ENCODE data around the gene ASB16.

The ASB16 gene

DNA sequence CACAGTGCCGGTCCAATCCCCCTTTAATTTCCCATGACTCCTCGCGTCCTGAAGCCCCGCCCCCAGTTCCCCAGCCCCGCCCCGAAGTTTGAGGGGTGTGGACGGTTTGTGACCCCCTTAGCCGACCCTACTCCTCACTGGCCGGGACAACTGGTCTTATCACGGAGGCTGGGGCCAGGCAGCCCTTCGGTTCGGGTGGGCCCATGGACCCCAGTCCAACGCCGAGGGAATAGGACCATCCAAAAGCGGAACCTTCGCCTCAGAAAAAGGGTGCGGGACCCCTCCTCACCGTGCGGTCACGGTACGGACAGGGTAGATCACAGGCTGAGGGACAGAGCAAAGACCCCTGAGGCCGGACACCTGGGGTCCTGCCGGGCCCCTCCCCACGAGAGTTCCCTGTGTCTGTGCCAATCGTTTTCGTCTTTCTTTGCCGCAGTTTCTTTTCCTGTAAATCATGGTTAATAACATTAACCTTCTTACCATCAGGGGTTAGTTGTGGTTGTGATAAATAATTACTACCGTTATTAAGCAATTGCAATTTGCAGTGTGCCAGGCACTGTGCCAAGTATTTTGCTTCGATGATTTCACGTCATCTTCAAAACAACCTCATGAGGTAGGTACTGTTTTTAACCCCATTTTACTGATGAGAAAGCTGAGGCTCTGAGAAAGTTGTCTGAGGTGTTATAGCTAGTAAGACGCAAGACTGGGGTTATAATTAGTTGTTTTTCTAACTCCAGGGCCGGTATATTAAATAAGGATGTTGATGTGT is 16.8 kb downstream of the ASB16 start:
- H3K4me1 ChIP-seq (ENCODE audit: control insufficient read depth in 2 of 2, insufficient read depth in 1 of 2, low read depth in 1 of 2, low read length in 2 of 2): peaks cover 0 to 7% of the 10 kb centered on the region in 2 donors
- peak overlapping the region; percentile 96 to 99 for H3K4me3 ChIP-seq (ENCODE audit: low read length in 2 of 2)
- H3K9ac ChIP-seq (ENCODE audit: low read depth, low read length, poor library complexity): peak overlapping the region; percentile 96
- peak overlapping the region; percentile 99 for H3K18ac ChIP-seq (ENCODE audit: low read length)
- no peak overlapping the region for H2BK15ac ChIP-seq (ENCODE audit: low read length)
- peak overlapping the region; percentile 94 for H2AFZ ChIP-seq (ENCODE audit: low read length)
- peak overlapping the region; percentile 83 for H3K27ac ChIP-seq (replicated peaks; ENCODE audit: low read length)
- H3K14ac ChIP-seq (ENCODE audit: low read length): peak overlapping the region; percentile 95
- H4K91ac ChIP-seq (ENCODE audit: low read depth, low read length, poor library complexity): no peak overlapping the region
- peak overlapping the region; percentile 31 for H4K8ac ChIP-seq (ENCODE audit: low read depth, low read length)
- H3K36me3 ChIP-seq (replicated peaks in 1 of 2; ENCODE audit: control insufficient read depth in 2 of 2, insufficient read depth in 2 of 2, low read length in 2 of 2): peaks cover 16 to 58% of the 10 kb centered on the region in 2 donors
- H3K27me3 ChIP-seq (ENCODE audit: control insufficient read depth in 3 of 3, insufficient read depth in 3 of 3, low read depth in 1 of 3, low read length in 3 of 3): no peaks in the 10 kb centered on the region
- no peak overlapping the region for H2BK12ac ChIP-seq (ENCODE audit: low read length)
- H2BK120ac ChIP-seq (ENCODE audit: low read depth, low read length): no peak overlapping the region
- H3K4ac ChIP-seq (ENCODE audit: low read length): no peak overlapping the region
- no peaks in the 10 kb centered on the region for H3K9me3 ChIP-seq (replicated peaks in 1 of 2; ENCODE audit: control insufficient read depth in 2 of 2, insufficient read depth in 1 of 2, low read depth in 1 of 2, low read length in 2 of 2)
- H3K79me1 ChIP-seq (ENCODE audit: low read depth, low read length): peaks cover 15% of the 10 kb centered on the region
- peak overlapping the region; percentile 89 for H3K23ac ChIP-seq (ENCODE audit: low read depth, low read length, poor library complexity)
- no CpG with 5 or more reads among the region's 32 CpGs for WGBS, 2 donors (ENCODE audit: extremely low coverage in 2 of 2, insufficient read length in 2 of 2, insufficient replicate concordance in 1 of 2)
- peak overlapping the region; percentile 95 for H3K4me2 ChIP-seq (ENCODE audit: insufficient read depth, low read length, poor library complexity, severe bottlenecking)
- no peak for DNase-seq (ENCODE audit: low spot score)
- peak overlapping the region; percentile 50 for H2AK5ac ChIP-seq (ENCODE audit: low read depth, low read length)
- H2BK5ac ChIP-seq (ENCODE audit: low read length): peak overlapping the region; percentile 33

DNA sequence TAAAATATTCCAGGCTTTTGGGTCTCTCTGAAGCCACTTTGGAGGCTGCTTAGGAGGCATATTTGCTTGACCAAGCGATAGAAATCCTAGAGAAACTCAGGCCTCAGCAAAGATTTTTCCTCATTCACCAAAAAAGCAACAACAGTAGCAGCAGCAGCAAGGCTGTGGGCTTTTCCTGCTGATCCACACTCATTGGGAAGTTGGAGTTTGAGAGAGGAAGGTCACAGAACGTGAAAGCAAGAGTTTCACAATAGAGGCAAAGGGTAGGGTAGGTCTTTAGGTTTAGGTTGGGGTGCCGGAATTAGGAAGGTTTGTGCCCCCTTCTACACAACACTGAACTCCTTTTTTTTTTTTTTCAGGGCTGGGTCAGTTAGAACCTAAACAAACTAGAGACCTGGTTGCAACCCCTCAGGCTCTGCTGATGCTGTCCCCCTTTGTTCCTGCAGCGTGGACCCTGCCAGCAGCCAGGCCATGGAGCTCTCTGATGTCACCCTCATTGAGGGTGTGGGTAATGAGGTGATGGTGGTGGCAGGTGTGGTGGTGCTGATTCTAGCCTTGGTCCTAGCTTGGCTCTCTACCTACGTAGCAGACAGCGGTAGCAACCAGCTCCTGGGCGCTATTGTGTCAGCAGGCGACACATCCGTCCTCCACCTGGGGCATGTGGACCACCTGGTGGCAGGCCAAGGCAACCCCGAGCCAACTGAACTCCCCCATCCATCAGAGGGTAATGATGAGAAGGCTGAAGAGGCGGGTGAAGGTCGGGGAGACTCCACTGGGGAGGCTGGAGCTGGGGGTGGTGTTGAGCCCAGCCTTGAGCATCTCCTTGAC is 18.3 kb downstream of the ASB16 start:
- Histone ChIP-seq H4K91ac (ENCODE audit: low read depth, low read length, poor library complexity) (no peak overlapping the region), H3K4me1 (ENCODE audit: control insufficient read depth in 2 of 2, insufficient read depth in 1 of 2, low read depth in 1 of 2, low read length in 2 of 2) (peaks cover 0 to 7% of the 10 kb centered on the region in 2 donors), H3K9me3 (replicated peaks in 1 of 2; ENCODE audit: control insufficient read depth in 2 of 2, insufficient read depth in 1 of 2, low read depth in 1 of 2, low read length in 2 of 2) (no peaks in the 10 kb centered on the region), H2AK5ac (ENCODE audit: low read depth, low read length) (no peak overlapping the region), H3K27ac (replicated peaks; ENCODE audit: low read length) (no peak overlapping the region), H3K4me2 (ENCODE audit: insufficient read depth, low read length, poor library complexity, severe bottlenecking) (no peak overlapping the region), H3K14ac (ENCODE audit: low read length) (no peak overlapping the region), H2BK120ac (ENCODE audit: low read depth, low read length) (no peak overlapping the region), H3K4ac (ENCODE audit: low read length) (no peak overlapping the region), H3K27me3 (ENCODE audit: control insufficient read depth in 3 of 3, insufficient read depth in 3 of 3, low read depth in 1 of 3, low read length in 3 of 3) (no peaks in the 10 kb centered on the region), H3K4me3 (ENCODE audit: low read length in 2 of 2) (peak overlapping the region in 1 of 2 donors; percentile 39), H2AFZ (ENCODE audit: low read length) (no peak overlapping the region), H2BK12ac (ENCODE audit: low read length) (no peak overlapping the region), H3K36me3 (replicated peaks in 1 of 2; ENCODE audit: control insufficient read depth in 2 of 2, insufficient read depth in 2 of 2, low read length in 2 of 2) (peaks cover 21 to 59% of the 10 kb centered on the region in 2 donors), H4K8ac (ENCODE audit: low read depth, low read length) (no peak overlapping the region), H3K23ac (ENCODE audit: low read depth, low read length, poor library complexity) (no peak overlapping the region), H2BK5ac (ENCODE audit: low read length) (no peak overlapping the region), H3K18ac (ENCODE audit: low read length) (no peak overlapping the region), H3K79me1 (ENCODE audit: low read depth, low read length) (peaks cover 13% of the 10 kb centered on the region), H3K9ac (ENCODE audit: low read depth, low read length, poor library complexity) (peak overlapping the region; percentile 55), H2BK15ac (ENCODE audit: low read length) (no peak overlapping the region)
- no CpG with 5 or more reads among the region's 12 CpGs for WGBS, 2 donors (ENCODE audit: extremely low coverage in 2 of 2, insufficient read length in 2 of 2, insufficient replicate concordance in 1 of 2)
- DNase-seq (ENCODE audit: low spot score): no peak

DNA sequence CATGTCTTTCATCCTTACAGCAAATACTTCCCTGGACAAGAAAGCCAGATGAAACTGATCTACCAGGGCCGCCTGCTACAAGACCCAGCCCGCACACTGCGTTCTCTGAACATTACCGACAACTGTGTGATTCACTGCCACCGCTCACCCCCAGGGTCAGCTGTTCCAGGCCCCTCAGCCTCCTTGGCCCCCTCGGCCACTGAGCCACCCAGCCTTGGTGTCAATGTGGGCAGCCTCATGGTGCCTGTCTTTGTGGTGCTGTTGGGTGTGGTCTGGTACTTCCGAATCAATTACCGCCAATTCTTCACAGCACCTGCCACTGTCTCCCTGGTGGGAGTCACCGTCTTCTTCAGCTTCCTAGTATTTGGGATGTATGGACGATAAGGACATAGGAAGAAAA is 20.0 kb downstream of the ASB16 start:
- Histone ChIP-seq H2AK5ac (ENCODE audit: low read depth, low read length) (no peak overlapping the region), H4K91ac (ENCODE audit: low read depth, low read length, poor library complexity) (no peak overlapping the region), H3K14ac (ENCODE audit: low read length) (no peak overlapping the region), H3K27me3 (ENCODE audit: control insufficient read depth in 3 of 3, insufficient read depth in 3 of 3, low read depth in 1 of 3, low read length in 3 of 3) (no peaks in the 10 kb centered on the region), H3K23ac (ENCODE audit: low read depth, low read length, poor library complexity) (no peak overlapping the region), H2BK120ac (ENCODE audit: low read depth, low read length) (no peak overlapping the region), H4K8ac (ENCODE audit: low read depth, low read length) (no peak overlapping the region), H3K4ac (ENCODE audit: low read length) (no peak overlapping the region), H3K4me3 (ENCODE audit: low read length in 2 of 2) (no peak overlapping the region), H2BK12ac (ENCODE audit: low read length) (no peak overlapping the region), H2AFZ (ENCODE audit: low read length) (no peak overlapping the region), H2BK15ac (ENCODE audit: low read length) (no peak overlapping the region), H3K9ac (ENCODE audit: low read depth, low read length, poor library complexity) (no peak overlapping the region), H3K36me3 (replicated peaks in 1 of 2; ENCODE audit: control insufficient read depth in 2 of 2, insufficient read depth in 2 of 2, low read length in 2 of 2) (peaks cover 37 to 60% of the 10 kb centered on the region in 2 donors), H3K4me1 (ENCODE audit: control insufficient read depth in 2 of 2, insufficient read depth in 1 of 2, low read depth in 1 of 2, low read length in 2 of 2) (peaks cover 0 to 3% of the 10 kb centered on the region in 2 donors), H3K27ac (replicated peaks; ENCODE audit: low read length) (no peak overlapping the region), H3K9me3 (replicated peaks in 1 of 2; ENCODE audit: control insufficient read depth in 2 of 2, insufficient read depth in 1 of 2, low read depth in 1 of 2, low read length in 2 of 2) (no peaks in the 10 kb centered on the region), H3K79me1 (ENCODE audit: low read depth, low read length) (peaks cover 13% of the 10 kb centered on the region), H2BK5ac (ENCODE audit: low read length) (no peak overlapping the region), H3K18ac (ENCODE audit: low read length) (no peak overlapping the region), H3K4me2 (ENCODE audit: insufficient read depth, low read length, poor library complexity, severe bottlenecking) (no peak overlapping the region)
- DNase-seq (ENCODE audit: low spot score): no peak
- no CpG with 5 or more reads among the region's 10 CpGs for WGBS, 2 donors (ENCODE audit: extremely low coverage in 2 of 2, insufficient read length in 2 of 2, insufficient replicate concordance in 1 of 2)

DNA sequence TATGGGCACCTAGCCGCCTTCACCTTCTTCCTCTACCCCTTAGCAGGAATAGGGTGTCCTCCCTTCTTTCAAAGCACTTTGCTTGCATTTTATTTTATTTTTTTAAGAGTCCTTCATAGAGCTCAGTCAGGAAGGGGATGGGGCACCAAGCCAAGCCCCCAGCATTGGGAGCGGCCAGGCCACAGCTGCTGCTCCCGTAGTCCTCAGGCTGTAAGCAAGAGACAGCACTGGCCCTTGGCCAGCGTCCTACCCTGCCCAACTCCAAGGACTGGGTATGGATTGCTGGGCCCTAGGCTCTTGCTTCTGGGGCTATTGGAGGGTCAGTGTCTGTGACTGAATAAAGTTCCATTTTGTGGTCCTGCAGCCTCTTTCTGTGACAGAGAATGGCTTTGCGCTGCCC is 20.9 kb downstream of the ASB16 start:
- Histone ChIP-seq H3K79me1 (ENCODE audit: low read depth, low read length) (peaks cover 13% of the 10 kb centered on the region), H3K4me1 (ENCODE audit: control insufficient read depth in 2 of 2, insufficient read depth in 1 of 2, low read depth in 1 of 2, low read length in 2 of 2) (peaks cover 0 to 3% of the 10 kb centered on the region in 2 donors), H2AFZ (ENCODE audit: low read length) (no peak overlapping the region), H2AK5ac (ENCODE audit: low read depth, low read length) (no peak overlapping the region), H3K36me3 (replicated peaks in 1 of 2; ENCODE audit: control insufficient read depth in 2 of 2, insufficient read depth in 2 of 2, low read length in 2 of 2) (peaks cover 41 to 69% of the 10 kb centered on the region in 2 donors), H4K91ac (ENCODE audit: low read depth, low read length, poor library complexity) (no peak overlapping the region), H4K8ac (ENCODE audit: low read depth, low read length) (no peak overlapping the region), H3K4me2 (ENCODE audit: insufficient read depth, low read length, poor library complexity, severe bottlenecking) (no peak overlapping the region), H2BK5ac (ENCODE audit: low read length) (no peak overlapping the region), H2BK15ac (ENCODE audit: low read length) (no peak overlapping the region), H3K27me3 (ENCODE audit: control insufficient read depth in 3 of 3, insufficient read depth in 3 of 3, low read depth in 1 of 3, low read length in 3 of 3) (no peaks in the 10 kb centered on the region), H2BK120ac (ENCODE audit: low read depth, low read length) (no peak overlapping the region), H3K14ac (ENCODE audit: low read length) (no peak overlapping the region), H2BK12ac (ENCODE audit: low read length) (no peak overlapping the region), H3K9me3 (replicated peaks in 1 of 2; ENCODE audit: control insufficient read depth in 2 of 2, insufficient read depth in 1 of 2, low read depth in 1 of 2, low read length in 2 of 2) (no peaks in the 10 kb centered on the region), H3K23ac (ENCODE audit: low read depth, low read length, poor library complexity) (no peak overlapping the region), H3K27ac (replicated peaks; ENCODE audit: low read length) (peak overlapping the region; percentile 40), H3K4ac (ENCODE audit: low read length) (no peak overlapping the region), H3K4me3 (ENCODE audit: low read length in 2 of 2) (no peak overlapping the region), H3K9ac (ENCODE audit: low read depth, low read length, poor library complexity) (no peak overlapping the region), H3K18ac (ENCODE audit: low read length) (no peak overlapping the region)
- no peak for DNase-seq (ENCODE audit: low spot score)
- no CpG with 5 or more reads among the region's 5 CpGs for WGBS, 2 donors (ENCODE audit: extremely low coverage in 2 of 2, insufficient read length in 2 of 2, insufficient replicate concordance in 1 of 2)

Measured in neuronal stem cell (in vitro differentiated cells).